H1 (cell line): ENCODE results near the gene ZC2HC1C. TPM values are rescaled to one million over a fixed set of nuclear protein-coding genes. Genes with fewer than 3 reads are reported as not detected.

ENCODE experiments used
- CTCF ChIA-PET: fragments of 300-600 bp; sonication (Branson Sonifier 250); formaldehyde crosslinking; loops from one replicate; lab custom pipeline; 2021; ENCODE audit not compliant: partially characterized antibody; lab: Charles Lee
- POLR2A ChIA-PET: fragments of 300-600 bp; sonication (Branson Sonifier 250); formaldehyde crosslinking; loops from one replicate; lab custom pipeline; 2021; ENCODE audit warnings: inconsistent platforms; ENCODE audit not compliant: partially characterized antibody; lab: Charles Lee
- DNase-seq, 2 experiments: peaks; one replicate each; pipeline versions ENCODE4 v3.0.0 to v3.0.0-alpha.2; 2010 to 2022; ENCODE audit warnings: low spot score in 2 of 2, low read depth in 1 of 2, mixed read lengths in 1 of 2
- FAIRE-seq: peaks from 2 replicates; lab custom pipeline; 2011; peaks lifted over from hg19 to GRCh38; lab: Jason Lieb, UNC
- H2AFZ ChIP-seq: 2 replicates; pipeline ENCODE4 v1.8.1; 2012; ENCODE audit warnings: low read length, inconsistent platforms
- H2AK5ac ChIP-seq: 2 replicates; pipeline ENCODE4 v1.6.1; 2013; ENCODE audit warnings: low read depth, low read length
- H2BK120ac ChIP-seq: replicated peaks from 2 replicates; pipeline ENCODE3; 2013; ENCODE audit warnings: low read depth, low read length, inconsistent platforms
- H2BK12ac ChIP-seq: 2 replicates; pipeline ENCODE4 v1.6.1; 2013; ENCODE audit warnings: low read depth, low read length
- H2BK15ac ChIP-seq: 2 replicates; pipeline ENCODE4 v1.6.1; 2013; ENCODE audit warnings: low read length
- H2BK20ac ChIP-seq: 2 replicates; pipeline ENCODE4 v1.6.1; 2013; ENCODE audit warnings: low read length
- H2BK5ac ChIP-seq: 2 replicates; pipeline ENCODE4 v1.6.1; 2013; ENCODE audit warnings: low read depth, low read length
- H3K14ac ChIP-seq: 2 replicates; pipeline ENCODE4 v1.6.1; 2013; ENCODE audit warnings: inconsistent platforms; ENCODE audit not compliant: insufficient read length
- H3K18ac ChIP-seq: 2 replicates; pipeline ENCODE4 v1.6.1; 2013; ENCODE audit warnings: low read length; ENCODE audit errors: extremely low read depth
- H3K23ac ChIP-seq: 2 replicates; pipeline ENCODE4 v1.6.1; 2013; ENCODE audit warnings: inconsistent platforms; ENCODE audit not compliant: insufficient read length
- H3K23me2 ChIP-seq: 2 replicates; pipeline ENCODE4 v1.6.1; 2013; ENCODE audit warnings: low read depth, low read length
- H3K27ac ChIP-seq: 2 replicates; pipeline ENCODE4 v1.6.1; 2011; ENCODE audit warnings: low read depth, low read length, inconsistent platforms
- H3K27me3 ChIP-seq, 4 experiments: replicated peaks in 1 of 4; 1 replicate in 1 of 4; 2 replicates in 3 of 4; pipeline versions ENCODE4 v1.6.1 to v1.8.1; 2011 to 2013; ENCODE audit warnings: low read length in 3 of 4, mild to moderate bottlenecking in 3 of 4, inconsistent platforms in 2 of 4, mixed read lengths in 2 of 4, moderate library complexity in 1 of 4; ENCODE audit not compliant: control insufficient read depth in 3 of 4, insufficient read depth in 3 of 4; ENCODE audit errors: extremely low read depth in 1 of 4
- H3K36me3 ChIP-seq, 4 experiments: 2 replicates each; pipeline versions ENCODE4 v1.6.1 to v1.8.1; 2011 to 2013; ENCODE audit warnings: mild to moderate bottlenecking in 4 of 4, low read length in 3 of 4, moderate library complexity in 2 of 4, control low read depth in 1 of 4, inconsistent platforms in 1 of 4; ENCODE audit not compliant: insufficient read depth in 4 of 4, control insufficient read depth in 2 of 4
- H3K4ac ChIP-seq: replicated peaks from 2 replicates; pipeline ENCODE3; 2013; ENCODE audit warnings: low read length, low read depth, mixed read lengths, inconsistent platforms; ENCODE audit not compliant: insufficient read length
- H3K4me1 ChIP-seq, 4 experiments: replicated peaks in 1 of 4; 1 replicate in 1 of 4; 2 replicates in 3 of 4; pipeline versions ENCODE4 v1.6.1 to v1.8.1; 2011 to 2013; ENCODE audit warnings: low read length in 3 of 4, inconsistent platforms in 2 of 4, mixed read lengths in 1 of 4; ENCODE audit not compliant: insufficient read depth in 4 of 4, control insufficient read depth in 3 of 4
- H3K4me2 ChIP-seq, 2 experiments: 2 replicates each; pipeline versions ENCODE4 v1.6.1 to v1.8.1; 2011 to 2013; ENCODE audit warnings: low read depth in 2 of 2, low read length in 2 of 2, control low read depth in 1 of 2, inconsistent platforms in 1 of 2, mild to moderate bottlenecking in 1 of 2; ENCODE audit not compliant: insufficient read depth in 1 of 2
- H3K4me3 ChIP-seq, 4 experiments: fragments of 200-600, 300-600 bp in 1 of 4; sonication (generic), shearing (Covaris generic), sonication (Bioruptor Twin) in 1 of 4; 2 replicates each; pipeline versions ENCODE4 v1.5.1 to v1.8.1; 2011 to 2016; ENCODE audit warnings: low read length in 4 of 4, low read depth in 3 of 4, control low read depth in 2 of 4, inconsistent platforms in 2 of 4, mild to moderate bottlenecking in 2 of 4, mixed read lengths in 1 of 4, moderate library complexity in 1 of 4; ENCODE audit not compliant: insufficient read depth in 2 of 4; ENCODE audit errors: extremely low read depth in 1 of 4
- H3K56ac ChIP-seq: replicated peaks from 2 replicates; pipeline ENCODE3; 2013; ENCODE audit warnings: low read depth, mild to moderate bottlenecking, mixed read lengths, low read length, inconsistent platforms; ENCODE audit not compliant: insufficient read length
- H3K79me1 ChIP-seq: 2 replicates; pipeline ENCODE4 v1.6.1; 2013; ENCODE audit warnings: low read depth, low read length, control low read depth
- H3K79me2 ChIP-seq, 2 experiments: 2 replicates each; pipeline versions ENCODE4 v1.6.1 to v1.8.1; 2012 to 2013; ENCODE audit warnings: low read length in 2 of 2, mild to moderate bottlenecking in 2 of 2, inconsistent platforms in 1 of 2; ENCODE audit not compliant: insufficient read depth in 2 of 2, control insufficient read depth in 1 of 2
- H3K9ac ChIP-seq, 4 experiments: replicated peaks in 1 of 4; 1 replicate in 1 of 4; 2 replicates in 3 of 4; pipeline versions ENCODE4 v1.6.1 to v1.8.1; 2011 to 2013; ENCODE audit warnings: low read depth in 3 of 4, low read length in 3 of 4, control low read depth in 2 of 4, mild to moderate bottlenecking in 2 of 4, moderate library complexity in 2 of 4, inconsistent platforms in 1 of 4; ENCODE audit errors: extremely low read depth in 1 of 4
- H3K9me3 ChIP-seq, 2 experiments: 2 replicates each; pipeline versions ENCODE4 v1.6.1 to v1.8.1; 2012 to 2013; ENCODE audit warnings: mild to moderate bottlenecking in 2 of 2, moderate library complexity in 2 of 2, control low read depth in 1 of 2, inconsistent platforms in 1 of 2, low read depth in 1 of 2, low read length in 1 of 2, mixed read lengths in 1 of 2; ENCODE audit not compliant: insufficient read depth in 2 of 2
- H4K20me1 ChIP-seq, 2 experiments: replicated peaks in 1 of 2; 2 replicates each; pipeline versions ENCODE3 to v1.8.1; 2011 to 2013; ENCODE audit warnings: inconsistent platforms in 2 of 2, low read length in 2 of 2, mild to moderate bottlenecking in 1 of 2; ENCODE audit not compliant: insufficient read depth in 2 of 2, control insufficient read depth in 1 of 2
- H4K5ac ChIP-seq: 2 replicates; pipeline ENCODE4 v1.6.1; 2013; ENCODE audit warnings: low read length, low read depth, mixed read lengths, inconsistent platforms; ENCODE audit not compliant: insufficient read length
- H4K8ac ChIP-seq: 2 replicates; pipeline ENCODE4 v1.8.0; 2013; ENCODE audit warnings: mild to moderate bottlenecking, moderate library complexity, low read length, inconsistent platforms; ENCODE audit not compliant: insufficient read depth; ENCODE audit errors: extremely low read depth
- H4K91ac ChIP-seq: replicated peaks from 2 replicates; pipeline ENCODE3; 2013; ENCODE audit warnings: low read length, mixed read lengths, inconsistent platforms; ENCODE audit not compliant: insufficient read length
- BACH1 ChIP-seq: IDR thresholded peaks from 2 replicates; pipeline ENCODE4 v1.6.1; 2012; ENCODE audit warnings: low read length, improper control_type of control experiment
- CHD1 ChIP-seq: IDR thresholded peaks from 2 replicates; pipeline ENCODE4 v1.6.1; 2012; ENCODE audit warnings: low read depth, low read length, improper control_type of control experiment
- EZH2 ChIP-seq: fragments of 200-600 bp; sonication (generic); IDR thresholded peaks from 2 replicates; pipeline ENCODE4 v1.7.1; 2012; ENCODE audit warnings: low read depth, mild to moderate bottlenecking, moderate library complexity, low read length, inconsistent platforms; ENCODE audit not compliant: severe bottlenecking
- GTF2F1 ChIP-seq: IDR thresholded peaks from 2 replicates; pipeline ENCODE4 v1.6.1; 2012; ENCODE audit warnings: low read depth, low read length, improper control_type of control experiment, borderline replicate concordance
- HDAC6 ChIP-seq: IDR thresholded peaks from one replicate; pipeline ENCODE4 v1.7.1; 2012; ENCODE audit warnings: low read depth, mild to moderate bottlenecking, inconsistent platforms, low read length, moderate library complexity
- JUN ChIP-seq: IDR thresholded peaks from 2 replicates; pipeline ENCODE4 v1.6.1; 2011; ENCODE audit warnings: low read depth, mild to moderate bottlenecking, improper control_type of control experiment, low read length
- JUND ChIP-seq: IDR thresholded peaks from 2 replicates; pipeline ENCODE4 v1.6.1; 2011; ENCODE audit warnings: mild to moderate bottlenecking, improper control_type of control experiment, low read length
- MAFK ChIP-seq: IDR thresholded peaks from 2 replicates; pipeline ENCODE4 v1.6.1; 2012; ENCODE audit warnings: low read depth, mild to moderate bottlenecking, improper control_type of control experiment, low read length
- NRF1 ChIP-seq: IDR thresholded peaks from 2 replicates; pipeline ENCODE4 v1.6.1; 2011; ENCODE audit warnings: mild to moderate bottlenecking, low read depth, low read length, improper control_type of control experiment
- RNF2 ChIP-seq: fragments of 200-900, 300-1000 bp; sonication (generic); IDR thresholded peaks from 2 replicates; pipeline ENCODE4 v1.7.1; 2016; ENCODE audit warnings: borderline replicate concordance, low read depth, mild to moderate bottlenecking, antibody characterized with exemption, low read length; ENCODE audit not compliant: poor library complexity, severe bottlenecking; ENCODE audit errors: missing control alignments
- SP1 ChIP-seq: IDR thresholded peaks from 2 replicates; pipeline ENCODE4 v1.6.1; 2011; ENCODE audit warnings: low read depth, low read length
- TBP ChIP-seq: IDR thresholded peaks from 2 replicates; pipeline ENCODE4 v1.6.1; 2011; ENCODE audit warnings: low read depth, low read length, improper control_type of control experiment
- WGBS, 2 experiments: shearing (Covaris generic) in 1 of 2; methylation state at CpG; one replicate each; pipeline versions ENCODE4 v1.1.6 to v1.1.7; 2013 to 2015; ENCODE audit warnings: low lambda C conversion rate in 2 of 2, mixed read lengths in 2 of 2, inconsistent platforms in 1 of 2, low coverage in 1 of 2, missing lambda C conversion rate in 1 of 2; ENCODE audit not compliant: insufficient replicate concordance in 2 of 2, insufficient coverage in 1 of 2, insufficient read length in 1 of 2; ENCODE audit errors: extremely low coverage in 1 of 2, missing lambda C conversion rate in 1 of 2; 5-methylcytosine and 5-hydroxymethylcytosine counted together
- polyA plus RNA-seq, 7 experiments: library from polyadenylated mRNA; depleted of rRNA in 3 of 7; stranded (reverse) in 5 of 7; unstranded in 2 of 7; fragments of >200 nt in 5 of 7; fragments of 200-250 nt in 2 of 7; gene quantifications; 1 replicate in 5 of 7; 2 replicates in 1 of 7; 4 replicates in 1 of 7; pipeline versions ENCODE4 v1.2.1 to v1.2.3, GENCODE V29; 2011 to 2013; ENCODE audit warnings: missing spikeins in 2 of 7, mixed read lengths in 2 of 7
- total RNA-seq: library from RNA; stranded (reverse); fragmentation: NEBNext Ultra II Directional; extraction: Animal tissue kit (Norgen Biotek cat#: 25700); gene quantifications from 2 replicates; pipeline ENCODE4 v1.2.1, GENCODE V29; 2021

Gene ZC2HC1C
- total and polyA plus RNA-seq, 2 of the 8 experiments (the other 6 are each of a cell fraction or from before 2014, with no cell fraction given), result 0.57 to 1.2 TPM

GRCh38 chr14:75083271-75083670, 13.8 kb downstream of the ZC2HC1C start:
- Histone ChIP-seq H2BK120ac (no peak overlapping the region), H3K27me3 (no peaks in the 10 kb centered on the region), H3K79me1 (no peaks in the 10 kb centered on the region), H4K5ac (no peak overlapping the region), H2AFZ (no peak overlapping the region), H3K23me2 (no peaks in the 10 kb centered on the region), H2AK5ac (no peak overlapping the region), H3K9me3 (no peaks in the 10 kb centered on the region), H2BK12ac (no peak overlapping the region), H3K56ac (no peak overlapping the region), H4K8ac (no peak overlapping the region), H3K23ac (no peak overlapping the region), H2BK20ac (no peak overlapping the region), H3K36me3 (peaks cover 11 to 47% (median 27%) of the 10 kb centered on the region in 4 experiments), H3K4me3 (no peak overlapping the region), H3K9ac (no peak overlapping the region), H3K14ac (no peak overlapping the region), H3K4ac (no peak overlapping the region), H3K79me2 (no peaks in the 10 kb centered on the region), H3K4me2 (no peak overlapping the region), H2BK15ac (no peak overlapping the region), H3K18ac (no peak overlapping the region), H4K20me1 (no peaks in the 10 kb centered on the region), H3K27ac (no peak overlapping the region), H2BK5ac (no peak overlapping the region), H4K91ac (no peak overlapping the region), H3K4me1 (no peaks in the 10 kb centered on the region)
- FAIRE-seq, result no peak
- no peak for TF ChIP-seq SP1
- no peak for TF ChIP-seq JUN
- no peak for TF ChIP-seq BACH1
- TF ChIP-seq TBP, result no peak
- no peak for TF ChIP-seq RNF2
- no peak for TF ChIP-seq GTF2F1
- TF ChIP-seq CHD1, result no peak
- TF ChIP-seq EZH2, result no peak
- TF ChIP-seq MAFK, result no peak
- no peak for TF ChIP-seq NRF1
- no peak for TF ChIP-seq HDAC6
- TF ChIP-seq JUND, result no peak
- CTCF ChIA-PET, result interaction anchor here (1.5 to 10.6 kb wide), 3 partner anchors 12 to 174 kb away, joined by 4 to 98 read pairs (median 10); no protein-coding TSS in a partner anchor
- POLR2A ChIA-PET, result interaction anchor here (1.0 to 2.4 kb wide), 6 partner anchors 9 to 160 kb away, joined by 3 to 9 read pairs (median 4); partner anchors contain the start of genes ACYP1, PGF, RPS6KL1 and ZC2HC1C
- 89% methylated on average over 1 of the region's 1 CpG; no CpG with 5 or more reads in 1 of the 2 experiments for WGBS, 2 experiments
- no peak for DNase-seq
